ENCODE data around the gene ALG9.
"Not testable (repeated sequence)": the region's sequence is repeated elsewhere in the genome, so short reads cannot be mapped to it uniquely, and the experiment has no call there.

ALG9 gene

GRCh38 chr11:111796696-111797095 is 74.7 kb downstream of the ALG9 start:
- DNase-seq (ENCODE audit: low spot score), result no peak

GRCh38 chr11:111795334-111795985 is 75.9 kb downstream of the ALG9 start:
- DNase-seq (ENCODE audit: low spot score), result no peak

- no peak for DNase-seq (ENCODE audit: low spot score)
Measured at GRCh38 chr11:111793863-111794262, 77.5 kb downstream of the ALG9 start.

DNA sequence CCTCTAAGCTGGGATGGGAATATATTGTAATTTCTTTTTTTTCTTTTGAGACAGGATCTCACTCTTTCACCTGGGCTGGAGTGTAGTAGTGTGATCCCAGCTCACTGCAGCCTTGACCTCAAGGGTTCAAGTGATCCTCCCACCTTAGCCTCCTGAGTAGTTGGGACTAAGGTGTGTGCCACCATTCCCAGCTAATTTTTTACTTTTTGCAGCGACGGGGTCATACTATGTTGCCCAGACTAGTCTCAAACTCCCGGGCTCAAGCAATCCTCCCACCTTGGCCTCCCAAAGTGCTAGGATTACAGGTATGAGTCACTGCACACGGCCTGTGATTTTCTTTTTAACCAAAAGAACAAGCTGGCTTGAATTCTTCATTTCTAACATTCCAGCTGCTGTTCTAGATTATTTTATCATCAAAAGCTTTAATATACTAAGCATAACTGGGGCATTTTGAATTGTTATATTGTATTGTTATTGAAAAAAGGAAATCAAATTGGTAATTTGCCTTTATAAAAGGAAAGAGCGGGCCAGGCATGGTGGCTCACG is 78.4 kb downstream of the ALG9 start:
- DNase-seq (ENCODE audit: low spot score), result no peak

DNA sequence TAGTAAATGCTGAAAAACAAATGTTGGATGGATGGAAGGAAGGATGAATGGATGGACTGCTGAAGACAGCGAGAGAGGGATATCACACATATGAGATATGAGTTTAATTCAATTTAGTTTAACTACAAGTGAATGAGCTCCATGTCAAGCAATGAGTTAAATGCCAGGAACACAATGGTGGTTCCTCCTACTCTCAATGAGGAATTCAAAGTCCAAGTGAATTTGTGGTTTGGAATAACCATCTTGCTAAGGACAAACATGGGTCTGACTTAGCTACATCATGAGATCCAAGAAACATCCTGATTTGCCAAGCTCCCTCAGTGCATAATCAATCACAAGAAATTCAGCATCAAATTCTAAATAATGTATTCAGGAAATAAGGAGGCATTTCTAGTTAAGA is 79.1 kb downstream of the ALG9 start:
- no peak for DNase-seq (ENCODE audit: low spot score)

- DNase-seq (ENCODE audit: low spot score), result no peak
Measured at GRCh38 chr11:111788464-111788863, 82.9 kb downstream of the ALG9 start.

DNA sequence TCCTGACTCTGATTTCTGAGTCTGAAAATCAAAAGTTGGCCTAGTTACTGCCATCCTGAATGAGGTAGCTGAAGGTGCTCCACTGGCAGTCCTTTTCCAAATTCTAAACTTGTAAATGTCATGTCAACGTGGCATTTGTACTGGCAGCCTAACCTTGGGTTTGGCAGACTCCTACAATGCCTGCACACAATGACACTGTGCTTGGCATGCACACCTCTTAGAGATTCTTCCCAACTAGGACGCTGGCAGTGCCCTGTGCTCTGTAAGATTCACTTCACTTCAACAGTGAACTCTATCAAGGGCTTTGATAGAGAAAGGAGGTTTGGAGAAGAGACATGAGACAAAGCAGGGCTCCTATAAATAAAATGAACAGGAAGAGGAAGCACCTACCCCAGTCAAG is 83.3 kb downstream of the ALG9 start:
- no peak for DNase-seq (ENCODE audit: low spot score)

GRCh38 chr11:111785886-111786412 is 85.4 kb downstream of the ALG9 start:
- DNase-seq (ENCODE audit: low spot score), result no peak

GRCh38 chr11:111785076-111785475 is 86.3 kb downstream of the ALG9 start:
- DNase-seq (ENCODE audit: low spot score), result no peak

- DNase-seq (ENCODE audit: low spot score), result not testable (repeated sequence)
Measured at GRCh38 chr11:111784311-111784710, 87.1 kb downstream of the ALG9 start.

- DNase-seq (ENCODE audit: low spot score), result no peak
Measured at GRCh38 chr11:111782109-111782741, 89.2 kb downstream of the ALG9 start.

DNA sequence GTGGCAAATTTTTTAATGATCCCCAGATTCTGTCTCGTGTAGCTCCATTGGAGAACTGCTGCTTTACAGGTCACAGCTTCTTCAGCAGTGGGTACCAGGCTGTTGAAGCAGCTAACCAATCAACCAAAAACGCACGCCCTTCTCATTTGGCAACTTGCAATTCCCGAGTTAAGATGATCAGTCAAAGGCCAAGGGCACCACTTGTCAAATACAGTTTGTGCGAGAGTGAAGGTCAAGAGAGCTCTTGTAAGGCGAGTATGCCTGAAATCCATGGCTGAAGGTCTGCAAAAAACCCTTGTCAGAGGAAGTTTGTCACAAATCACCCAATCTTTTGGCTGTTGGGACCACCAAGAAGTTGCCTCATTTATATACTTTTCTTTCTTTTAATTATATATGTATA is 92.3 kb downstream of the ALG9 start:
- no peak for DNase-seq (ENCODE audit: low spot score)

GRCh38 chr11:111778047-111778558 is 93.3 kb downstream of the ALG9 start:
- no peak for DNase-seq (ENCODE audit: low spot score)

- peak; percentile 83 for DNase-seq (ENCODE audit: low spot score)
Measured at GRCh38 chr11:111777094-111778046, 94.0 kb downstream of the ALG9 start.

- no peak for DNase-seq (ENCODE audit: low spot score)
Measured at GRCh38 chr11:111776398-111777093, 94.8 kb downstream of the ALG9 start.

DNA sequence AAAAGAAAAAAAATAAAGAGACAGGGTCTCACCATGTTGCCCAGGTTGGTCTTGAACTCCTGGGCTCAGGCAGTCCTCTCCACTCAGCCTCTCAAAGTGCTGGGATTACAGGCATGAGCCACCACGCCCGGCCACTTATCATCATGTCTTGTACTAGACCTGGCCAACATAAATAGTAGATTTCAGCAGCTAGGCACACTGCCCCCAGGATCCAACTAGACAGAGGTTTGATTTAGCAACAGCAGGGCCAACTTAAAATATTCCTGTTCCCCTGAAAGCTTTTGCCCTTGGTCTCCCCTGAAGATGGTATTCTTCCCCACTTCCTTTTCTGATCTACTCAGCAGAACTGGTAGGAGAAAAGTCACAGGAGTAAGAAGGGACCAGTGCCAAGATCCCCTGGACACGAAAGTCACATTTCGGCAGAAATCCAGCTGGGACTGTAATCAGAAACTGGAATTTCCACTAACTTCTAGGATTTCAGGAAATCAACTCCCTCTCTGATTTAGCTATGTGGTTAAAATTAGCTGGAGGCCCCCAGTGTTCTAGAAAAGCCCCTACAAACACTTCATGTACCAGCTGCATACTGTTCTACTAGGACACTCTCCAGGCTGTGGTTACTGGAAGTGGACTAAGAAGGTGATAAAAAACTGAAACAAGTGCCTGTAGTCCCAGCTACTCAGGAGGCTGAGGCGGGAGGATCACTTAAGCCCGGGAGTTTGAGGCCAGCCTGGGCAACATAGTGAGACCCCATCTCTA is 96.2 kb downstream of the ALG9 start:
- DNase-seq (ENCODE audit: low spot score), result no peak

DNA sequence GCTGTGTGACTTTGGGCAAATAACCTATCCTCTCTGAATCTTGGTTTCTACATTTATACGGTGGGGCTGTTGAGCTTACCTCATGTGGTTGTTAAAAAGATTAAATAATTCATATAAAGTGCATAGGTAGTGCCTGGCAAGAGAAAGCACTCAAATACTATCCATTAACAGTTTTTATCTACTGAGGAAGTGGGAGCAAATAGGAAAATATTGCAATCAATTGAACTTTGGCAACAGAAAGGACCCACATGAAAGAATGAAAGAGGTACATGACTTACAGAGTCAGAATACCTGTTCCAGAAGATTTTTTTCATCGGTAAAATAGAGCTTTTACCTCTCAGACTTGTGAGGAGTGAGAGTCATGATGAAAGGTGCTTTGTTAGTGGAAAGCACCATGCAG is 98.8 kb downstream of the ALG9 start:
- DNase-seq (ENCODE audit: low spot score), result no peak

DNA sequence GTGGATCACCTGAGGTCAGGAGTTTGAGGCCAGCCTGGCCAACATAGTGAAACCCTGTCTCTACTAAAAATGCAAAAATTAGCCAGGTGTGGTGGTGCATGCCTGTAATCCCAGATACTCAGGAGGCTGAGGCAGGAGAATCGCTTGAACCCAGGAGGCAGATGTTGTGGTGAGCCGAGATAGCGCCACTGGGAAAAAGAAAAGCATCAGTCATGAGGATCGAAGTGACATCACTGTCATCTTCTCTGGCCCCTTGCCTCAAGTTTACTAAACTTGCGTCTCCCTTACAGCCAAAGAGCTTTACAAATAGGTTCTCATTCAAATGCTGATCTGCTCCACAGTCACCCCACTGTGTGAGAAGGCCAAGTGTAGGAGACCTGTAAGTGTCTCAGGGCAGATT is 100.2 kb downstream of the ALG9 start:
- DNase-seq (ENCODE audit: low spot score), result not testable (repeated sequence)

DNA sequence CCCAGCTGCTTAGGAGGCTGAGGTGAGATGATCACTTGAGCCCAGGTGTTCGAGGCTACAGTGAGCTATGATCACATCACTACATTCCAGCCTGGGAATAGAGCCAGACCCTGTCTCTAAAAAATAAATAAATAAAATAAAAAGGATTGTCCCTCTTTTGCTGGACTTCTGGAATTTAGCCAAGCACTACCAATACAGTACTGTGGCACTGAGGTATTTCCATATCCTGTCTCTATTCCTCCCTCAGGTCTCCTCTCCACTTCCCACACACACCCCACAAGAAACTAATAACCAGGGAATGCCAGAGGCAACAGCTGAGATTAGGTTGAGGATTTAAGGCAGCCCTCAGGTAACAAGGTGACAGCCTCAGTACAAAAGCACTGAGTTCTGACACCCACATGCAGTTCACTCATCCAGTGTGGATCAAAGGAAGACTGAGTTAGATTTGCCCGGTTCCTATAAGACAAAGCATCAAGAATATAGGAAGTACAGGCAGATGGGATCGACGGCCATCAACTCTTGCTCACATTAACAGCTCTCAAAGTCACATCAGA is 100.7 kb downstream of the ALG9 start:
- no peak for DNase-seq (ENCODE audit: low spot score)

GRCh38 chr11:111766834-111767142 is 104.6 kb downstream of the ALG9 start:
- DNase-seq (ENCODE audit: low spot score), result no peak

All from hematopoietic multipotent progenitor cell treated with erythropoietin and hydrocortisone succinate and interleukin-3 and kit ligand, for 17 days (in vitro differentiated cells).